WTC11 (cell line): ENCODE results near the gene ENTPD1. TPM values are rescaled to one million over a fixed set of nuclear protein-coding genes. Genes with fewer than 3 reads are reported as not detected.

Experiments used
- ATAC-seq: fragments of 200-7000 bp; cut with Tn5 transposase; 2 replicates; pipeline ENCODE4 v1.10.0; 2021; ENCODE audit warnings: mild to moderate bottlenecking, moderate library complexity
- CTCF ChIA-PET: fragments of 300-600 bp; sonication (Branson Sonifier 250); formaldehyde crosslinking; loops from one replicate; lab custom pipeline; 2021; ENCODE audit warnings: antibody characterized with exemption; lab: Charles Lee
- POLR2A ChIA-PET: fragments of 350-600 bp; sonication (Branson Sonifier 250); formaldehyde crosslinking; loops from one replicate; lab custom pipeline; 2021; ENCODE audit warnings: antibody characterized with exemption; lab: Charles Lee
- DNase-seq: peaks from one replicate; pipeline ENCODE4 v3.0.0; 2021; ENCODE audit warnings: low spot score
- H3K27ac Mint-ChIP-seq: 2 replicates; pipeline ENCODE4 v1.8.0; 2021; ENCODE audit warnings: mixed read lengths
- H3K27me3 Mint-ChIP-seq: 2 replicates; pipeline ENCODE4 v1.8.0; 2021; ENCODE audit warnings: low read depth, mild to moderate bottlenecking, moderate library complexity, mixed read lengths
- H3K36me3 Mint-ChIP-seq: 2 replicates; pipeline ENCODE4 v1.8.0; 2021; ENCODE audit warnings: mixed read lengths
- H3K4me1 Mint-ChIP-seq: 2 replicates; pipeline ENCODE4 v1.8.0; 2022; ENCODE audit warnings: mixed read lengths
- H3K4me3 Mint-ChIP-seq: 2 replicates; pipeline ENCODE4 v1.8.0; 2021; ENCODE audit warnings: mild to moderate bottlenecking, moderate library complexity, mixed read lengths
- H3K9me3 Mint-ChIP-seq: 2 replicates; pipeline ENCODE4 v1.8.0; 2021; ENCODE audit warnings: mixed read lengths
- ARID4B ChIP-seq: sonication (generic); formaldehyde crosslinking; IDR thresholded peaks from 2 replicates; pipeline ENCODE4 v1.8.0; 2023; ENCODE audit warnings: missing genetic modification reagents, mild to moderate bottlenecking, borderline replicate concordance
- CDX4 ChIP-seq: fragments of 250-450 bp; sonication (Bioruptor Pico); IDR thresholded peaks from 2 replicates; pipeline ENCODE4 v1.9.0; 2021; ENCODE audit warnings: moderate library complexity, mild to moderate bottlenecking, inconsistent platforms, borderline replicate concordance
- ESRRA ChIP-seq: sonication (generic); formaldehyde crosslinking; IDR thresholded peaks from 2 replicates; pipeline ENCODE4 v1.8.1; 2022; ENCODE audit warnings: mild to moderate bottlenecking, missing genetic modification reagents, borderline replicate concordance
- FOXP4 ChIP-seq: sonication (generic); formaldehyde crosslinking; IDR thresholded peaks from 2 replicates; pipeline ENCODE4 v1.8.0; 2022; ENCODE audit warnings: mild to moderate bottlenecking, missing genetic modification reagents
- JAZF1 ChIP-seq: fragments of 250-450 bp; sonication (Bioruptor Pico); IDR thresholded peaks from 2 replicates; pipeline ENCODE4 v1.9.0; 2021; ENCODE audit warnings: moderate library complexity, mild to moderate bottlenecking, inconsistent platforms
- RELA ChIP-seq: sonication (generic); formaldehyde crosslinking; IDR thresholded peaks from 2 replicates; pipeline ENCODE4 v1.8.1; 2022; ENCODE audit warnings: missing genetic modification reagents, mild to moderate bottlenecking, borderline replicate concordance
- SOX15 ChIP-seq: fragments of 250-450 bp; sonication (Bioruptor Pico); IDR thresholded peaks from 2 replicates; pipeline ENCODE4 v1.9.0; 2021; ENCODE audit warnings: mild to moderate bottlenecking
- TCF7 ChIP-seq: sonication (generic); formaldehyde crosslinking; IDR thresholded peaks from 2 replicates; pipeline ENCODE4 v1.8.0; 2022; ENCODE audit warnings: mild to moderate bottlenecking, low read depth, missing genetic modification reagents, moderate library complexity
- USF2 ChIP-seq: sonication (generic); formaldehyde crosslinking; IDR thresholded peaks from 2 replicates; pipeline ENCODE4 v1.8.1; 2023; ENCODE audit warnings: mild to moderate bottlenecking, missing genetic modification reagents, moderate library complexity
- ZBTB21 ChIP-seq: sonication (generic); formaldehyde crosslinking; IDR thresholded peaks from 2 replicates; pipeline ENCODE4 v1.8.1; 2023; ENCODE audit warnings: mild to moderate bottlenecking, missing genetic modification reagents, borderline replicate concordance
- ZNF219 ChIP-seq: sonication (generic); formaldehyde crosslinking; IDR thresholded peaks from 2 replicates; pipeline ENCODE4 v1.8.0; 2023; ENCODE audit warnings: missing genetic modification reagents, mild to moderate bottlenecking, borderline replicate concordance
- ZNF263 ChIP-seq: sonication (generic); formaldehyde crosslinking; IDR thresholded peaks from 2 replicates; pipeline ENCODE4 v1.8.1; 2022; ENCODE audit warnings: low read depth, mild to moderate bottlenecking, moderate library complexity, missing genetic modification reagents
- ZSCAN18 ChIP-seq: fragments of 250-450 bp; sonication (Bioruptor Pico); IDR thresholded peaks from 2 replicates; pipeline ENCODE4 v2.1.2; 2022; ENCODE audit warnings: mild to moderate bottlenecking, moderate library complexity
- total RNA-seq: library from RNA; stranded (reverse); gene quantifications from 3 replicates; pipeline ENCODE4 v1.2.3, GENCODE V29; 2021
- TF ChIP-seq, protein P1 (sequence below): sonication (generic); formaldehyde crosslinking; IDR thresholded peaks from 2 replicates; pipeline ENCODE4 v1.8.1; 2022; ENCODE audit warnings: mild to moderate bottlenecking, moderate library complexity, missing genetic modification reagents
- TF ChIP-seq, protein P2 (sequence below): sonication (generic); formaldehyde crosslinking; IDR thresholded peaks from 2 replicates; pipeline ENCODE4 v1.8.1; 2023; ENCODE audit warnings: mild to moderate bottlenecking, missing genetic modification reagents
- TF ChIP-seq, protein P3 (sequence below): sonication (generic); formaldehyde crosslinking; conservative IDR thresholded peaks from 2 replicates; pipeline ENCODE4 v1.8.1; 2022; ENCODE audit warnings: mild to moderate bottlenecking, missing genetic modification reagents
- TF ChIP-seq, protein P4 (sequence below): fragments of 250-450 bp; sonication (Bioruptor Pico); conservative IDR thresholded peaks from 2 replicates; pipeline ENCODE4 v1.9.0; 2021; ENCODE audit warnings: mild to moderate bottlenecking
- TF ChIP-seq, protein P5 (sequence below): sonication (generic); formaldehyde crosslinking; IDR thresholded peaks from 2 replicates; pipeline ENCODE4 v1.8.0; 2022; ENCODE audit warnings: mild to moderate bottlenecking, missing genetic modification reagents

Gene ENTPD1
- total RNA-seq, 1 experiment from 2014 or later, result 2.3 TPM

GRCh38 chr10:95815133-95815532, 59.2 kb downstream of the ENTPD1 start:
- H3K36me3 Mint-ChIP-seq, result peaks cover 18% of the 10 kb centered on the region
- ChIA-PET CTCF (interaction anchor here (1.1 to 1.5 kb wide), 3 partner anchors 27 to 121 kb away, joined by 3 to 4 read pairs (median 3); partner anchors contain the start of genes ENTPD1 and TCTN3), POLR2A (no interaction called here)
- peaks cover 15% of the 10 kb centered on the region for H3K4me1 Mint-ChIP-seq
- DNase-seq (no peak), ATAC-seq (no peak)
- TF ChIP-seq, protein P1, sequence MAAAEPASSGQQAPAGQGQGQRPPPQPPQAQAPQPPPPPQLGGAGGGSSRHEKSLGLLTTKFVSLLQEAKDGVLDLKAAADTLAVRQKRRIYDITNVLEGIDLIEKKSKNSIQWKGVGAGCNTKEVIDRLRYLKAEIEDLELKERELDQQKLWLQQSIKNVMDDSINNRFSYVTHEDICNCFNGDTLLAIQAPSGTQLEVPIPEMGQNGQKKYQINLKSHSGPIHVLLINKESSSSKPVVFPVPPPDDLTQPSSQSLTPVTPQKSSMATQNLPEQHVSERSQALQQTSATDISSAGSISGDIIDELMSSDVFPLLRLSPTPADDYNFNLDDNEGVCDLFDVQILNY (CRISPR knock-in tag), result no peak
- TF ChIP-seq, protein P2, sequence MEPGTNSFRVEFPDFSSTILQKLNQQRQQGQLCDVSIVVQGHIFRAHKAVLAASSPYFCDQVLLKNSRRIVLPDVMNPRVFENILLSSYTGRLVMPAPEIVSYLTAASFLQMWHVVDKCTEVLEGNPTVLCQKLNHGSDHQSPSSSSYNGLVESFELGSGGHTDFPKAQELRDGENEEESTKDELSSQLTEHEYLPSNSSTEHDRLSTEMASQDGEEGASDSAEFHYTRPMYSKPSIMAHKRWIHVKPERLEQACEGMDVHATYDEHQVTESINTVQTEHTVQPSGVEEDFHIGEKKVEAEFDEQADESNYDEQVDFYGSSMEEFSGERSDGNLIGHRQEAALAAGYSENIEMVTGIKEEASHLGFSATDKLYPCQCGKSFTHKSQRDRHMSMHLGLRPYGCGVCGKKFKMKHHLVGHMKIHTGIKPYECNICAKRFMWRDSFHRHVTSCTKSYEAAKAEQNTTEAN (CRISPR knock-in tag), result no peak
- TF ChIP-seq ZNF263 (CRISPR knock-in tag), result no peak
- TF ChIP-seq ZSCAN18 (CRISPR knock-in tag), result no peak
- TF ChIP-seq, protein P3, sequence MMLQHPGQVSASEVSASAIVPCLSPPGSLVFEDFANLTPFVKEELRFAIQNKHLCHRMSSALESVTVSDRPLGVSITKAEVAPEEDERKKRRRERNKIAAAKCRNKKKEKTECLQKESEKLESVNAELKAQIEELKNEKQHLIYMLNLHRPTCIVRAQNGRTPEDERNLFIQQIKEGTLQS, result no peak
- no peak for TF ChIP-seq ZBTB21 (CRISPR knock-in tag)
- no peak for TF ChIP-seq JAZF1
- TF ChIP-seq CDX4 (CRISPR knock-in tag), result no peak
- no peak for TF ChIP-seq ESRRA (CRISPR knock-in tag)
- TF ChIP-seq, protein P4, sequence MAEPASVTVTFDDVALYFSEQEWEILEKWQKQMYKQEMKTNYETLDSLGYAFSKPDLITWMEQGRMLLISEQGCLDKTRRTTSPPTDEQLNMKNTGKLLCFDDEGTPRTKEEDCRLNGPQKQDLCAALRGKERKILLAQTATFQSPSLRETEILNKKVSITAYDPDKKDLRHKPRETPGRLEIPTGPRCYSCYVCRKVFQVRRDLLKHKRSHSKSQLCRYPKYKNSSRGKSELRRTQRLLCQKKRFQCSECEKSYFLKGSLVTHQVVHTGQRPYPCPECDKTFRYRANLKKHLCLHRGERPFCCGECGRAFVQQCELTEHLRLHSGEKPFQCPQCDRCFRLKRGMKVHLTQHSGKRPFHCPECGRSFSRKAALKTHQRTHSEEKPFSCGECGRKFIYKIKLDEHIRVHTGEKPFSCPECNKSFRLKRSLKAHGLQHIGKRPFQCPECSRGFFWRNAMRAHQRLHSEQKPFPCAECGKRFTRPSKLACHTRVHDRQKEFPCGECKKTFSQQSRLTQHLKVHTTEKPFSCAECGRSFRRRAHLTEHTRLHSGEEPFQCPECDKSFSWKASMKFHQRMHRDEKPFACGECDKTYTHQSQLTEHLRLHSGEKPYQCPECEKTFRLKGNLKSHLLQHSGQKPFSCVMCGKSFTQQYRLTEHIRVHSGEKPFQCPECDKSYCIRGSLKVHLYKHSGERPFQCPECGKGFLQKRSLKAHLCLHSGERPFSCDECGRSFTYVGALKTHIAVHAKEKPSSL (CRISPR knock-in tag), result no peak
- TF ChIP-seq ZNF219 (CRISPR knock-in tag), result no peak
- TF ChIP-seq RELA, result no peak
- no peak for TF ChIP-seq USF2
- no peak for TF ChIP-seq FOXP4 (CRISPR knock-in tag)
- no peak for TF ChIP-seq ARID4B (CRISPR knock-in tag)
- no peak for TF ChIP-seq SOX15 (CRISPR knock-in tag)
- no peak for TF ChIP-seq TCF7 (CRISPR knock-in tag)
- TF ChIP-seq, protein P5, sequence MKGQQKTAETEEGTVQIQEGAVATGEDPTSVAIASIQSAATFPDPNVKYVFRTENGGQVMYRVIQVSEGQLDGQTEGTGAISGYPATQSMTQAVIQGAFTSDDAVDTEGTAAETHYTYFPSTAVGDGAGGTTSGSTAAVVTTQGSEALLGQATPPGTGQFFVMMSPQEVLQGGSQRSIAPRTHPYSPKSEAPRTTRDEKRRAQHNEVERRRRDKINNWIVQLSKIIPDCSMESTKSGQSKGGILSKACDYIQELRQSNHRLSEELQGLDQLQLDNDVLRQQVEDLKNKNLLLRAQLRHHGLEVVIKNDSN, result no peak
- peaks cover 4% of the 10 kb centered on the region for H3K27me3 Mint-ChIP-seq
- H3K4me3 Mint-ChIP-seq, result no peak overlapping the region
- H3K27ac Mint-ChIP-seq, result no peak overlapping the region
- peaks cover 58% of the 10 kb centered on the region for H3K9me3 Mint-ChIP-seq
